ENCODE measurements around the gene EXOC3L1. TPM values are rescaled to one million over a fixed set of nuclear protein-coding genes. Genes with fewer than 3 reads are reported as not detected.
A peak's percentile ranks its signal among the peaks of the same experiment; 100 is the strongest.

The EXOC3L1 gene
- total RNA-seq, 1 donor from 2014 or later, result not detected

DNA sequence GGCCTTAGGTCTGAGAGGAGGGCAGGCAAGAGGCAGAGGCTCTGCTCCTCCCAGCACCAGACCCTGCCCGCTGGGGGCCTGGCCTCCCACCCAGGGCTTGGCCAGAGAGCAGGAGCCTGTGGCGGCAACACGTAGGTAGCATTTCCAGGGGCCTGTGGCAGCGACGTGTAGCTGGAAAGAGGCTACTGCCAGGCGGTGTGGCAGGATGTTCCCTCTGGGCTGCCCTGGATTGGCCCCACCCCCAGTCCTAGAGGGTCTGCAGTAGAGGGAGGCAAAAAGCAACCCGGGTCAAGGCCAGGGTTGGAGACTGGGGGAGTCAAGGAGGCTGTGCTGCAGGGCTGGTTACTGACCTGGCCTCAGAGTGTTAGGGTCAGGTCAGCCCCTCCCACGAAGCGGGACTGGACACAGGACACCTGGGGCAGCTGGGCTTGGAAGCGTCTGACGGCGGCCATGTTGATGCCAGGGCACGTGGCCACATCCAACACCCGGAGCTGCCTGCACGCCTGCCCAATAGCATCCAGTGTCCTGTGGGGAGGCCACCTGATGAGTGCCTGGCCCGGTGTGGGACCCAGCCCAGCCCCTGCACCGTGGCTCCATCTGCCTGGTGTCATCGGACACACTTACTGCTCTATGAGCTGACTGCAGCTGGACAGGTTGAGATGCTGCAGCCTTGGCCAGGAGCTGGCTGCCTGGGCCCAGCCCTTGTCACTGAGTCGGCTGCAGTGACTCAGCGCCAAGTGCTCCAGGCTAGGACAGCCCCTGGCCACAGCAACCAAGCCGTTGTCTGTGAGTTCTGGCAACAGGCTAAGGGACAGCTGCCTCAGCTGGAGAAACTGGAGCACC lies 17.5 kb upstream of the EXOC3L1 start:
- peak overlapping the region; percentile 50 for H3K4me2 ChIP-seq
- Mint-ChIP-seq H3K27ac (no peak overlapping the region), H3K4me1 (peaks cover 7% of the 10 kb centered on the region), H3K4me3 (no peak overlapping the region), H3K9me3 (no peaks in the 10 kb centered on the region), H3K36me3 (peaks cover 6% of the 10 kb centered on the region), H3K27me3 (ENCODE audit: insufficient read depth, low read depth) (peaks cover 5% of the 10 kb centered on the region)
- H3K4me3 ChIP-seq, result no peak overlapping the region
- H3K4me1 ChIP-seq, result peaks cover 14% of the 10 kb centered on the region
- H3K36me3 ChIP-seq, result no peaks in the 10 kb centered on the region
- H2AFZ ChIP-seq (replicated peaks), result no peak overlapping the region
- no peaks in the 10 kb centered on the region for H3K9me3 ChIP-seq (ENCODE audit: low read depth)
- TF ChIP-seq, protein P1, sequence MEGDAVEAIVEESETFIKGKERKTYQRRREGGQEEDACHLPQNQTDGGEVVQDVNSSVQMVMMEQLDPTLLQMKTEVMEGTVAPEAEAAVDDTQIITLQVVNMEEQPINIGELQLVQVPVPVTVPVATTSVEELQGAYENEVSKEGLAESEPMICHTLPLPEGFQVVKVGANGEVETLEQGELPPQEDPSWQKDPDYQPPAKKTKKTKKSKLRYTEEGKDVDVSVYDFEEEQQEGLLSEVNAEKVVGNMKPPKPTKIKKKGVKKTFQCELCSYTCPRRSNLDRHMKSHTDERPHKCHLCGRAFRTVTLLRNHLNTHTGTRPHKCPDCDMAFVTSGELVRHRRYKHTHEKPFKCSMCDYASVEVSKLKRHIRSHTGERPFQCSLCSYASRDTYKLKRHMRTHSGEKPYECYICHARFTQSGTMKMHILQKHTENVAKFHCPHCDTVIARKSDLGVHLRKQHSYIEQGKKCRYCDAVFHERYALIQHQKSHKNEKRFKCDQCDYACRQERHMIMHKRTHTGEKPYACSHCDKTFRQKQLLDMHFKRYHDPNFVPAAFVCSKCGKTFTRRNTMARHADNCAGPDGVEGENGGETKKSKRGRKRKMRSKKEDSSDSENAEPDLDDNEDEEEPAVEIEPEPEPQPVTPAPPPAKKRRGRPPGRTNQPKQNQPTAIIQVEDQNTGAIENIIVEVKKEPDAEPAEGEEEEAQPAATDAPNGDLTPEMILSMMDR (IDR thresholded peaks at IDR 0.05), result no peak
- TF ChIP-seq EZH2 (IDR thresholded peaks at IDR 0.05), result no peak
- TF ChIP-seq EZH2phosphoT487 (IDR thresholded peaks at IDR 0.05), result no peak
- H4K20me1 ChIP-seq (ENCODE audit: low read depth), result peaks cover 7% of the 10 kb centered on the region
- DNase-seq (ENCODE audit: low spot score), result peak; percentile 22
- H3K27ac ChIP-seq, result no peak overlapping the region
- H3K27me3 ChIP-seq, result no peaks in the 10 kb centered on the region
- no peaks in the 10 kb centered on the region for H3K79me2 ChIP-seq (ENCODE audit: low read depth)
- peaks cover 12% of the 10 kb centered on the region for H3F3A ChIP-seq (ENCODE audit: low read depth)
- no peak overlapping the region for H3K9ac ChIP-seq

DNA sequence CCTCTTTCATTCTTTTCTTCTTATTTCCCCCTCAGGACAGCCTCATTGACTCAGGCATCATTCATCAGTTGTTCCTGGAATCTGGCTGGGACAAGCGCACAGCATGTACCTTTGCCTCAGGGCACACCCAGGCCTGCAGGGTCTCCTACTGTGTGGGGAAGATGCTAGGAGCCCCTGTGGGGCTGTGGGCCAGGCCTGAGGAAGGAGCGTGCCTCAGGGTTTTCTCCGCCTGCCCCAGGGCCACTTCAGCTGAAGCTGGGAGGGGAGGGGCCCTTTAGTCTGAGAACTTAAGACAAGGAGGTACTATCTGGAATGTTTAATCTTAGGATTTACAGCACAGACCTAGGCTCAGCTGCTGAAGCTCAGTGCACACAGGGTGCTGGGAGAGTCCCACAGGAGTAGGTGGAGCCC lies 16.9 kb upstream of the EXOC3L1 start:
- peak overlapping the region; percentile 63 for H3K27ac Mint-ChIP-seq
- H3K27me3 Mint-ChIP-seq (ENCODE audit: insufficient read depth, low read depth), result peaks cover 7% of the 10 kb centered on the region
- no peaks in the 10 kb centered on the region for H3K9me3 Mint-ChIP-seq
- H3K9me3 ChIP-seq (ENCODE audit: low read depth), result no peaks in the 10 kb centered on the region
- H3K4me1 ChIP-seq, result peaks cover 14% of the 10 kb centered on the region
- peak overlapping the region; percentile 50 for H3K4me2 ChIP-seq
- no peak overlapping the region for H3K9ac ChIP-seq
- TF ChIP-seq, protein P1 (IDR thresholded peaks at IDR 0.05), result no peak
- TF ChIP-seq EZH2phosphoT487 (IDR thresholded peaks at IDR 0.05), result no peak
- no peak for TF ChIP-seq EZH2 (IDR thresholded peaks at IDR 0.05)
- peak overlapping the region; percentile 53 for H3K27ac ChIP-seq
- H3K27me3 ChIP-seq, result no peaks in the 10 kb centered on the region
- peaks cover 12% of the 10 kb centered on the region for H3F3A ChIP-seq (ENCODE audit: low read depth)
- no peak overlapping the region for H2AFZ ChIP-seq (replicated peaks)
- DNase-seq (ENCODE audit: low spot score), result peak; percentile 33
- H3K4me3 Mint-ChIP-seq, result no peak overlapping the region
- H3K79me2 ChIP-seq (ENCODE audit: low read depth), result no peaks in the 10 kb centered on the region
- peaks cover 7% of the 10 kb centered on the region for H3K4me1 Mint-ChIP-seq
- H3K4me3 ChIP-seq, result no peak overlapping the region
- H3K36me3 Mint-ChIP-seq, result peaks cover 6% of the 10 kb centered on the region
- H4K20me1 ChIP-seq (ENCODE audit: low read depth), result peaks cover 7% of the 10 kb centered on the region
- no peaks in the 10 kb centered on the region for H3K36me3 ChIP-seq

DNA sequence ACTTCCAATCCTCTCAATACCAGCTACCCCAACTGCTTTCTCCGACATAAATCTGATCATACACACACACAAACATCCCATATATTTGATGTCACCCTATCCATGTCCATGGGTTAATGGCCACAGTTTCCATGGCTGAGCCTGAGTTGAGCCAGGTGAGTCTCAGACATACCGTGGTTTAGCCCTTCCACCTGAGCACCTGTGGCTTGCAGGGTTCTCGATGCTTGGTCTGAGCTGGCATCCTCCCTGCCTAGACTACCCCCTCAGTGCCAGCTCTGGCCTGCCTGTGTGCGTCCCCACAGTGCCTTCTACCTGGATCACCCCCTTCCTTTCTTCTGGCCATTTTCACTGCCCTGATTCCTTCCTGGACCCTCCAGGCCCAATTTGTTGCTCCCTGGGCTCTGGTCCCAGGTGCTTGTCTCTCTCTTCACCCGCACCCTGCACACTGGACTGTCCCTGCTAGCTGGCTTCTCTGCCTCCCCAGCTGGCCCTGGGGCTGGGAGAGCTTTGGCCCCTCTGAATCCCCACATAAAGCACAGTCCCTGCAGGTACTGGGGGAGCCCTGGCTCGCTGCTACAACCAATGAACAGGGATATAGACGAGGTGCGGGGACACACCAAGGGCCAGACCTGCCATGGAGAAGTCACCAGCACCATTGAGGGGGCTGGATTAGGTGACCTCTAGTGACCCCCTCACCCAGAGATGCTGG lies 16.3 kb upstream of the EXOC3L1 start:
- no peak overlapping the region for H3K4me3 ChIP-seq
- H3F3A ChIP-seq (ENCODE audit: low read depth), result peaks cover 12% of the 10 kb centered on the region
- Mint-ChIP-seq H3K9me3 (no peaks in the 10 kb centered on the region), H3K27ac (peak overlapping the region; percentile 63), H3K4me3 (peak overlapping the region; percentile 23), H3K36me3 (peaks cover 6% of the 10 kb centered on the region), H3K27me3 (ENCODE audit: insufficient read depth, low read depth) (peaks cover 7% of the 10 kb centered on the region), H3K4me1 (peaks cover 7% of the 10 kb centered on the region)
- H2AFZ ChIP-seq (replicated peaks), result no peak overlapping the region
- H3K27ac ChIP-seq, result peak overlapping the region; percentile 53
- DNase-seq (ENCODE audit: low spot score), result no peak
- peaks cover 14% of the 10 kb centered on the region for H3K4me1 ChIP-seq
- H4K20me1 ChIP-seq (ENCODE audit: low read depth), result peaks cover 7% of the 10 kb centered on the region
- H3K79me2 ChIP-seq (ENCODE audit: low read depth), result no peaks in the 10 kb centered on the region
- H3K4me2 ChIP-seq, result peak overlapping the region; percentile 50
- TF ChIP-seq, protein P1 (IDR thresholded peaks at IDR 0.05), result no peak
- no peak for TF ChIP-seq EZH2phosphoT487 (IDR thresholded peaks at IDR 0.05)
- TF ChIP-seq EZH2 (IDR thresholded peaks at IDR 0.05), result no peak
- no peak overlapping the region for H3K9ac ChIP-seq
- H3K27me3 ChIP-seq, result no peaks in the 10 kb centered on the region
- no peaks in the 10 kb centered on the region for H3K36me3 ChIP-seq
- no peaks in the 10 kb centered on the region for H3K9me3 ChIP-seq (ENCODE audit: low read depth)

Data from neural progenitor cell (in vitro differentiated cells).